Adrenal gland (tissue), 12 donors: ENCODE data around the gene GNAI3. TPM values are rescaled to one million over a fixed set of nuclear protein-coding genes. Genes with fewer than 3 reads are reported as not detected.

Source experiments
- DNase-seq, 7 donors: peaks; one replicate each; pipeline ENCODE4 v3.0.0-alpha.2; 2019 to 2020
- H3K27ac ChIP-seq, 5 donors: fragments of 200-600 bp; sonication (generic) in 4 of 5; 1 replicate in 3 of 5; 2 replicates in 2 of 5; pipeline versions ENCODE4 v1.5.1 to v1.8.0; 2016 to 2020; ENCODE audit warnings: mild to moderate bottlenecking in 1 of 5
- H3K27me3 ChIP-seq: fragments of 200-600 bp; 2 replicates; pipeline ENCODE4 v1.8.0; 2021
- H3K36me3 ChIP-seq, 2 donors: fragments of 200-600 bp; replicated peaks in 1 of 2; 1 replicate in 1 of 2; 2 replicates in 1 of 2; pipeline versions ENCODE4 v1.5.1 to v1.8.0; 2018 to 2022
- H3K4me1 ChIP-seq, 2 donors: fragments of 200-600 bp; replicated peaks in 1 of 2; 1 replicate in 1 of 2; 2 replicates in 1 of 2; pipeline versions ENCODE4 v1.5.1 to v1.8.0; 2018 to 2021
- H3K4me3 ChIP-seq, 4 donors: fragments of 200-600 bp; sonication (generic) in 3 of 4; one replicate each; pipeline ENCODE4 v1.5.1; 2016 to 2018
- H3K9me3 ChIP-seq, 3 donors: fragments of 200-600 bp; sonication (generic) in 1 of 3; replicated peaks in 1 of 3; 1 replicate in 2 of 3; 2 replicates in 1 of 3; pipeline versions ENCODE4 v1.5.1 to v1.8.0; 2016 to 2021
- POLR2A ChIP-seq, 2 donors: fragments of 450-650 bp; IDR thresholded peaks; one replicate each; pipeline ENCODE4 v1.6.1; 2017; ENCODE audit warnings: antibody characterized with exemption in 2 of 2, mild to moderate bottlenecking in 2 of 2, moderate library complexity in 1 of 2
- WGBS, 4 donors: extraction: QIAGEN DNeasy Blood & Tissue Kit in 2 of 4; methylation state at CpG; one replicate each; pipeline versions ENCODE4 v1.1.5 to v1.1.7; 2013 to 2017; 5-methylcytosine and 5-hydroxymethylcytosine counted together
- intact Hi-C, 2 donors: fragments of 100-400 bp; cut with DNase I; formaldehyde crosslinking; loops; one replicate each; pipeline versions ENCODE4 v1.14.1 to v1.15.0; 2022 to 2023
- polyA plus RNA-seq, 3 donors: library from polyadenylated mRNA; stranded (reverse); fragments of 200-250 nt in 2 of 3; fragments of 350-450 nt in 1 of 3; fragmentation: Illumina TruSeq in 1 of 3; extraction: RNeasy Lipid Tissue Mini Kit (QIAGEN cat#74804) in 1 of 3; gene quantifications; one replicate each; pipeline ENCODE4 v1.2.3, GENCODE V29; 2013 to 2014
- total RNA-seq, 9 donors: library from RNA; depleted of rRNA in 4 of 9; stranded (reverse); fragments of >200 nt in 4 of 9; fragments of 120-200 nt in 1 of 9; fragmentation: NEBNext Ultra II Directional in 1 of 9; extraction: Animal tissue kit (Norgen Biotek cat#: 25700) in 1 of 9; gene quantifications; one replicate each; pipeline versions ENCODE4 v1.1.0 to v1.2.4, GENCODE V29; 2013 to 2023
- TF ChIP-seq, protein P1 (sequence below), 6 experiments: fragments of 450-650 bp in 4 of 6; fragments of 200-600 bp in 2 of 6; sonication (generic) in 1 of 6; IDR thresholded peaks; 1 replicate in 5 of 6; 2 replicates in 1 of 6; pipeline versions ENCODE4 v1.5.1 to v1.8.0; 2016 to 2021; ENCODE audit warnings: antibody characterized with exemption in 6 of 6, mild to moderate bottlenecking in 2 of 6, moderate library complexity in 1 of 6
- donor health status: healthy with polysubstance abuse.
- donor health status: Bipolar disorder and iron deficiency.
- donor health status: DM: yes; HTN: yes; CAD: no.
- donor health status: DM: no; HTN: no; CAD: no.
- donor health status: DM: no; HTN: no; CAD: no.
- donor health status: DM: yes; HTN: yes; CAD: no.

GNAI3 gene
- total and polyA plus RNA-seq, 12 donors = 1.6 to 12.0 (median 5.6) TPM

DNA sequence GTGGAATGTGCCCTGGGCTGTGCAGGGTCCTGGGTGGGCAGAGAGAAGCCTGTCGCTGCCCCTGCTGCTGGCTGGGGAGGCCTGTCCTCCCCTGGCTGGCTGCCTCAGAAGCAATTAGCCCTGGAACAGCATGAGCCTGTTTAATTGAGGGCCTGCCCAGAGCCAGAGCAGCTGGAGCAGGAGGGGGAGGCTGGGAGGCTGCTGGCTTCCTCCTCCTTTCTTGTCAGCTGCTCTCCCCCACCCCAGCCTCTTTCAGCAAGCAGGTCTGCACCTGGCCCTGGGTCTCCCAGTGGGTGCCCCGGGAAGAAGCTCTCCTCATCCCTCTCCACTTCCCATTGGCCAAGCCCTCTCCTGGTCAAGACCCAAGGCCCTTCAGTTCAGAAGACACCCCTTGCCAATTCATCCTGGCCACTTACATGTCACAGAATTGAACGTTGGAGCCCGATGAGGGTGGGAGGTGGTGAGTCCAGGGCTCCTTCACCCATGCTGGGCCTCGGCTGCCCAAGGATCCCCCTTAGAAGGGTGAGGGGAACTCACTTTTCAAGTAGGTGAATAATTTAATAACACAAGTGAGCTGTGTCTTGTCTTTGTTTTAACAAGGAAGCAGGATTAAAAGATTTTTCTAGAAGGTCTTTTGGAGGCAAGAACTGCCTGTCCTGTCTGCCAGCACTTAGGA, 84.4 kb downstream of the GNAI3 start:
- WGBS, 4 donors = 54 to 70% (median 67%) methylated on average over 4 to 5 of the region's 5 CpGs
- Histone ChIP-seq H3K9me3 (no peaks in the 10 kb centered on the region), H3K27ac (peak overlapping the region in 1 of 5 donors; percentile 68), H3K27me3 (no peaks in the 10 kb centered on the region), H3K4me1 (peaks cover 0 to 11% of the 10 kb centered on the region in 2 donors), H3K4me3 (no peak overlapping the region), H3K36me3 (peaks cover 0 to 33% of the 10 kb centered on the region in 2 donors)
- intact Hi-C loops = no loop called here
- peak in 4 of 7 donors; percentile 5 to 86 (median 20) for DNase-seq
- TF ChIP-seq, protein P1, sequence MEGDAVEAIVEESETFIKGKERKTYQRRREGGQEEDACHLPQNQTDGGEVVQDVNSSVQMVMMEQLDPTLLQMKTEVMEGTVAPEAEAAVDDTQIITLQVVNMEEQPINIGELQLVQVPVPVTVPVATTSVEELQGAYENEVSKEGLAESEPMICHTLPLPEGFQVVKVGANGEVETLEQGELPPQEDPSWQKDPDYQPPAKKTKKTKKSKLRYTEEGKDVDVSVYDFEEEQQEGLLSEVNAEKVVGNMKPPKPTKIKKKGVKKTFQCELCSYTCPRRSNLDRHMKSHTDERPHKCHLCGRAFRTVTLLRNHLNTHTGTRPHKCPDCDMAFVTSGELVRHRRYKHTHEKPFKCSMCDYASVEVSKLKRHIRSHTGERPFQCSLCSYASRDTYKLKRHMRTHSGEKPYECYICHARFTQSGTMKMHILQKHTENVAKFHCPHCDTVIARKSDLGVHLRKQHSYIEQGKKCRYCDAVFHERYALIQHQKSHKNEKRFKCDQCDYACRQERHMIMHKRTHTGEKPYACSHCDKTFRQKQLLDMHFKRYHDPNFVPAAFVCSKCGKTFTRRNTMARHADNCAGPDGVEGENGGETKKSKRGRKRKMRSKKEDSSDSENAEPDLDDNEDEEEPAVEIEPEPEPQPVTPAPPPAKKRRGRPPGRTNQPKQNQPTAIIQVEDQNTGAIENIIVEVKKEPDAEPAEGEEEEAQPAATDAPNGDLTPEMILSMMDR (IDR thresholded peaks at IDR 0.05) = no peak
- no peak for TF ChIP-seq POLR2A (IDR thresholded peaks at IDR 0.05)

DNA sequence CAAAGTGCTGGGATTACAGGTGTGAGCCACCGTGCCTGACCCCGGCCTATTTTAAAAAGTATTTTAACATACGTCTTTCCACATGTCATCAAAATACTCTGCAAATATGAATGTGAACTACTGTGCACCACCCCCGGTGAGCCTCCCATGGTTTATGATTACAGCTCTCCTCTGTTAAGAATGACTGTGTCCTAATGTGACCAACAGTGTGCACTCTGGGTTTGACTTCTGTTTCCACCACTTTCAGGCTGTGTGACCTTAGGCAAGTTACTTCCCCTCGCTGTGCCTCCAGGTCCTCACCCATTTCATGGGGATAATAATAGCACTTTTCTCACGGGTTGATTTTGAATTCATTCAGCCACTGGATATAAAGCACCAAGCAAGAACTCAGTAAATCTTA, 85.9 kb downstream of the GNAI3 start:
- intact Hi-C loops = no loop called here
- H3K27me3 ChIP-seq = no peaks in the 10 kb centered on the region
- H3K4me3 ChIP-seq = no peak overlapping the region
- peaks cover 0 to 11% of the 10 kb centered on the region in 2 donors for H3K4me1 ChIP-seq
- DNase-seq = peak in 3 of 7 donors; percentile 8 to 44 (median 12)
- H3K9me3 ChIP-seq = no peaks in the 10 kb centered on the region
- H3K27ac ChIP-seq = peak overlapping the region in 1 of 5 donors; percentile 39
- TF ChIP-seq POLR2A (IDR thresholded peaks at IDR 0.05) = no peak
- TF ChIP-seq, protein P1 (IDR thresholded peaks at IDR 0.05) = no peak
- WGBS, 4 donors = 68 to 75% (median 73%) methylated on average over 6 of the region's 6 CpGs
- H3K36me3 ChIP-seq = peaks cover 0 to 19% of the 10 kb centered on the region in 2 donors

DNA sequence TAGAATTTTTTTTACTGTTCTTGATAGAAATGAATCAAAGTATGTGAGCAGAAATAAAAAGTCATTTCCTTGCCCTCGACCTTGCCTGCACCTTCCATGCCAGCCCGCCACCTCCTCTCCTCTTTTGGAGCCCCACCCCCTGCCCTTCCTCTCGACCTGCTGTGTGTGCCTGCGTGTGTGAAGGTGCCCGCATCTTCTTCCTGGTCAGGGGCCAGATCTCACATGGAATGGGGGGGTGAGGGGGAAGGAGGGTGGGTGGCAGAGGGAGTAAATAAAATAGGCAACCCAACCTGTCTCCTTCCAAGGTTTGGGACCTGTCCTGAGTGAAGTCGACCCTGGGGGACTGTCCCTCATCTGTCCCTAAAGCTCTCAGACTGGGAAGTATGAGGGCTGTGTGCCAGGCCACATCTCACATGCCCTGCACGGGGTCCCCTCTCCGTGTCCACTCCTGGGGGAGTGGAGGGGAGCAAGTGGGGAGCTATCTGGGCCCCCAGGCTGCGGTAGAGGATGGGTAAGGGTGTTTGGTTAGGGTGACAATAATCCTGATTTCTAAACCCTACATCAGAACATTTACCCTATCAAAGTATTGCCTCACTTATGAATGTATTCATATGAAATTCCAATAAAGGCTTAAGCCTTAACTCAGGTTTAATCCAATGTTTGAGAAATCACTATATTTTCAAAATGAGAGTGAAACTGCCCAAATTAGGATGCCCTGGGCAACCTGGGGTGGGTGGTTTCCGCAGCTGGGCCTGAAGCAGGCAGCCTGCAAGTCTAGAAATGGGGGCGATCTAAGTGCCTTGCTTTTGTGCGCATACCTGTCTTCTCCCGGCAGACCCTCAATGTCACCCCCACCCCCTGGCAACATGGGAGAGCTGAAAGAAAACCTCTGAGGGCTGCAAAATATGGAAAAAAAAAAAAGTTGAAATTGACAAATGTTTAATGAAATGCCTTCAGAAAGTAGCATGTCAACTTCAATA, 86.6 kb downstream of the GNAI3 start:
- TF ChIP-seq POLR2A (IDR thresholded peaks at IDR 0.05) = no peak
- TF ChIP-seq, protein P1 (IDR thresholded peaks at IDR 0.05) = no peak
- no peaks in the 10 kb centered on the region for H3K9me3 ChIP-seq
- DNase-seq = peak in 4 of 7 donors; percentile 12 to 50 (median 18)
- peaks cover 0 to 11% of the 10 kb centered on the region in 2 donors for H3K4me1 ChIP-seq
- 50 to 65% (median 55%) methylated on average over 13 of the region's 13 CpGs for WGBS, 4 donors
- H3K4me3 ChIP-seq = no peak overlapping the region
- H3K27me3 ChIP-seq = no peaks in the 10 kb centered on the region
- intact Hi-C loops = no loop called here
- peak overlapping the region in 1 of 5 donors; percentile 39 for H3K27ac ChIP-seq
- peaks cover 0 to 11% of the 10 kb centered on the region in 2 donors for H3K36me3 ChIP-seq

DNA sequence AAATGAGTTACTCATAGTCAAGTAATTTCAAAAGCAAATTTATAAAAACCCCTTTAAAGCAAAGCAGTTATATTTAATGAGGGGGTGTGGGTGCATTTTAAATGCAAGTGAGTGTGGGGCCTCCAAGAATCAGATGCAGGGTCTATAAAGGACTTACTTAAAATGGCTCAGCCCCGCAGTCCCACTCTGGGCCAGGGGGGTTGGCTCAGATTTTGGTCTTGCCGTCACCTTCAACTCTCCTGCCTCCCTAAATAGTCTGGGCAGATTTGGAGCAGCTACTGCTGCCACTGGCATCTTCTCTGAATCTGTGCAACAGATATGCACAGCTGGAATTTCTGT, 87.4 kb downstream of the GNAI3 start:
- H3K4me1 ChIP-seq = peaks cover 0 to 11% of the 10 kb centered on the region in 2 donors
- H3K36me3 ChIP-seq = peaks cover 0 to 7% of the 10 kb centered on the region in 2 donors
- intact Hi-C loops = no loop called here
- WGBS, 4 donors = 72 to 88% (median 84%) methylated on average over 2 of the region's 2 CpGs
- no peak overlapping the region for H3K4me3 ChIP-seq
- DNase-seq = peak in 2 of 7 donors; percentile 11 to 18
- H3K9me3 ChIP-seq = no peaks in the 10 kb centered on the region
- TF ChIP-seq, protein P1 (IDR thresholded peaks at IDR 0.05) = no peak
- no peak for TF ChIP-seq POLR2A (IDR thresholded peaks at IDR 0.05)
- H3K27ac ChIP-seq = peak overlapping the region in 2 of 5 donors; percentile 39 to 56
- no peaks in the 10 kb centered on the region for H3K27me3 ChIP-seq
